Neural cell (in vitro differentiated cells): ENCODE data around the gene CDK5RAP1. TPM values are rescaled to one million over a fixed set of nuclear protein-coding genes. Genes with fewer than 3 reads are reported as not detected.
"Not testable (repeated sequence)": the region's sequence is repeated elsewhere in the genome, so short reads cannot be mapped to it uniquely, and the experiment has no call there.

ENCODE experiments used
- H2AFZ ChIP-seq: fragments of 200-600, 300-800 bp; sonication (generic), shearing (Covaris generic); 2 replicates; pipeline ENCODE4 v1.6.0; 2014; ENCODE audit warnings: low read depth, mild to moderate bottlenecking, antibody characterized with exemption, low read length, moderate library complexity
- H3F3A ChIP-seq: fragments of 200-600 bp; shearing (Covaris generic); 2 replicates; pipeline ENCODE4 v1.6.1; 2016; ENCODE audit warnings: mild to moderate bottlenecking, moderate library complexity, mixed read lengths, antibody characterized with exemption, low read length; ENCODE audit not compliant: insufficient read depth, poor library complexity, severe bottlenecking
- H3K27ac ChIP-seq: fragments of 200-600, 300-800 bp; sonication (generic), shearing (Covaris generic); 2 replicates; pipeline ENCODE4 v1.5.1; 2014; ENCODE audit warnings: mild to moderate bottlenecking, low read length, moderate library complexity
- H3K27me3 ChIP-seq: fragments of 300-800, 200-600 bp; sonication (generic), shearing (Covaris generic); 2 replicates; pipeline ENCODE4 v1.6.0; 2014; ENCODE audit warnings: mild to moderate bottlenecking, low read depth, low read length, moderate library complexity; ENCODE audit not compliant: insufficient read depth
- H3K36me3 ChIP-seq: fragments of 300-800, 200-600 bp; sonication (generic), shearing (Covaris generic); 2 replicates; pipeline ENCODE4 v1.5.1; 2014; ENCODE audit warnings: mild to moderate bottlenecking, antibody characterized with exemption, low read length, moderate library complexity; ENCODE audit not compliant: insufficient read depth
- H3K4me2 ChIP-seq: fragments of 300-800, 200-600 bp; sonication (generic), shearing (Covaris generic); 2 replicates; pipeline ENCODE4 v1.6.0; 2014; ENCODE audit warnings: mild to moderate bottlenecking, low read length
- H3K4me3 ChIP-seq: fragments of 300-800, 200-600 bp; sonication (generic), shearing (Covaris generic); 2 replicates; pipeline ENCODE4 v1.5.1; 2014; ENCODE audit warnings: mild to moderate bottlenecking, low read length, moderate library complexity
- H3K79me2 ChIP-seq: fragments of 200-600 bp; shearing (Covaris generic); replicated peaks from 2 replicates; pipeline ENCODE4 v1.6.0; 2014; ENCODE audit warnings: mild to moderate bottlenecking, low read length, moderate library complexity; ENCODE audit not compliant: insufficient read depth
- H3K9ac ChIP-seq: fragments of 300-800, 200-600 bp; sonication (generic), shearing (Covaris generic); 2 replicates; pipeline ENCODE4 v1.6.1; 2016; ENCODE audit warnings: mild to moderate bottlenecking, low read length, mixed read lengths
- H3K9me2 ChIP-seq: fragments of 200-600 bp; shearing (Covaris generic); 2 replicates; pipeline ENCODE4 v1.6.1; 2016; ENCODE audit warnings: mild to moderate bottlenecking, low read length, mixed read lengths; ENCODE audit not compliant: insufficient read depth
- H3K9me3 ChIP-seq: fragments of 200-600, 300-800 bp; sonication (generic), shearing (Covaris generic); 2 replicates; pipeline ENCODE4 v1.6.1; 2016; ENCODE audit warnings: mild to moderate bottlenecking, mixed run types, low read length, moderate library complexity, mixed read lengths
- H4K20me1 ChIP-seq: fragments of 200-600 bp; shearing (Covaris generic); 2 replicates; pipeline ENCODE4 v1.6.1; 2016; ENCODE audit warnings: mild to moderate bottlenecking, mixed run types; ENCODE audit not compliant: insufficient read depth
- CTCF ChIP-seq: fragments of 450-650 bp; IDR thresholded peaks from 2 replicates; pipeline ENCODE4 v1.5.1; 2014; ENCODE audit warnings: antibody characterized with exemption, mild to moderate bottlenecking, moderate library complexity; ENCODE audit not compliant: poor library complexity, severe bottlenecking
- EP300 ChIP-seq: fragments of 450-650 bp; conservative IDR thresholded peaks from 2 replicates; pipeline ENCODE4 v1.6.1; 2014; ENCODE audit warnings: antibody characterized with exemption, mild to moderate bottlenecking, moderate library complexity; ENCODE audit not compliant: poor library complexity, severe bottlenecking
- EZH2 ChIP-seq: fragments of 200-600, 300-800 bp; shearing (Covaris generic), sonication (generic); IDR thresholded peaks from 2 replicates; pipeline ENCODE4 v1.6.1; 2014; ENCODE audit warnings: antibody characterized with exemption, low read length, borderline replicate concordance, mild to moderate bottlenecking; ENCODE audit not compliant: insufficient read depth, poor library complexity, severe bottlenecking
- MXI1 ChIP-seq: fragments of 450-650 bp; conservative IDR thresholded peaks from 2 replicates; pipeline ENCODE4 v1.6.1; 2014; ENCODE audit warnings: antibody characterized with exemption, mild to moderate bottlenecking; ENCODE audit not compliant: poor library complexity, severe bottlenecking
- POLR2AphosphoS5 ChIP-seq: IDR thresholded peaks from 2 replicates; pipeline ENCODE4 v1.6.1; 2012
- RAD21 ChIP-seq: fragments of 450-650 bp; conservative IDR thresholded peaks from 2 replicates; pipeline ENCODE4 v1.6.1; 2014; ENCODE audit warnings: antibody characterized with exemption, mild to moderate bottlenecking, moderate library complexity
- REST ChIP-seq: IDR thresholded peaks from 2 replicates; pipeline ENCODE4 v1.6.1; 2012; ENCODE audit warnings: borderline replicate concordance
- SMC3 ChIP-seq: fragments of 450-650 bp; conservative IDR thresholded peaks from 2 replicates; pipeline ENCODE4 v1.6.1; 2014; ENCODE audit warnings: antibody characterized with exemption, mild to moderate bottlenecking, moderate library complexity; ENCODE audit not compliant: poor library complexity
- TAF1 ChIP-seq: IDR thresholded peaks from 2 replicates; pipeline ENCODE4 v1.6.1; 2012; ENCODE audit warnings: low read depth
- polyA plus RNA-seq: library from polyadenylated mRNA; depleted of rRNA; stranded (reverse); fragments of >200 nt; gene quantifications from 2 replicates; pipeline ENCODE4 v1.2.3, GENCODE V29; 2014

Gene CDK5RAP1
- polyA plus RNA-seq, 1 donor from 2014 or later, result 47.2 TPM

- H3K36me3 ChIP-seq, result no peaks in the 10 kb centered on the region
Measured at GRCh38 chr20:33391722-33392415, 9.4 kb downstream of the CDK5RAP1 start.

GRCh38 chr20:33389326-33389725 is 12.0 kb downstream of the CDK5RAP1 start:
- H3K9me2 ChIP-seq, result not testable (repeated sequence)

More at GRCh38 chr20:33391722-33392415, 9.4 kb downstream of the CDK5RAP1 start:
- no peak overlapping the region for H3K4me3 ChIP-seq
- H3K27me3 ChIP-seq, result no peaks in the 10 kb centered on the region
- H3K9me2 ChIP-seq, result no peaks in the 10 kb centered on the region
- H3K4me2 ChIP-seq, result no peak overlapping the region
- no peak overlapping the region for H2AFZ ChIP-seq
- no peaks in the 10 kb centered on the region for H3F3A ChIP-seq
- H3K27ac ChIP-seq, result no peak overlapping the region
- no peaks in the 10 kb centered on the region for H3K9me3 ChIP-seq
- TF ChIP-seq TAF1 (no peak), EZH2 (no peak), SMC3 (no peak), POLR2AphosphoS5 (no peak), RAD21 (no peak), EP300 (no peak), MXI1 (no peak), CTCF (no peak), REST (no peak)
- no peak overlapping the region for H3K9ac ChIP-seq
- H3K79me2 ChIP-seq, result no peaks in the 10 kb centered on the region
- H4K20me1 ChIP-seq, result no peaks in the 10 kb centered on the region

More at GRCh38 chr20:33389326-33389725, 12.0 kb downstream of the CDK5RAP1 start:
- not testable (repeated sequence) for H3K27me3 ChIP-seq, H2AFZ ChIP-seq, H3K36me3 ChIP-seq, H3K9me3 ChIP-seq, H4K20me1 ChIP-seq, H3F3A ChIP-seq, H3K27ac ChIP-seq, H3K9ac ChIP-seq, H3K4me3 ChIP-seq, H3K79me2 ChIP-seq, H3K4me2 ChIP-seq
